ENCODE measurements around the gene PTPRC.

DNA sequence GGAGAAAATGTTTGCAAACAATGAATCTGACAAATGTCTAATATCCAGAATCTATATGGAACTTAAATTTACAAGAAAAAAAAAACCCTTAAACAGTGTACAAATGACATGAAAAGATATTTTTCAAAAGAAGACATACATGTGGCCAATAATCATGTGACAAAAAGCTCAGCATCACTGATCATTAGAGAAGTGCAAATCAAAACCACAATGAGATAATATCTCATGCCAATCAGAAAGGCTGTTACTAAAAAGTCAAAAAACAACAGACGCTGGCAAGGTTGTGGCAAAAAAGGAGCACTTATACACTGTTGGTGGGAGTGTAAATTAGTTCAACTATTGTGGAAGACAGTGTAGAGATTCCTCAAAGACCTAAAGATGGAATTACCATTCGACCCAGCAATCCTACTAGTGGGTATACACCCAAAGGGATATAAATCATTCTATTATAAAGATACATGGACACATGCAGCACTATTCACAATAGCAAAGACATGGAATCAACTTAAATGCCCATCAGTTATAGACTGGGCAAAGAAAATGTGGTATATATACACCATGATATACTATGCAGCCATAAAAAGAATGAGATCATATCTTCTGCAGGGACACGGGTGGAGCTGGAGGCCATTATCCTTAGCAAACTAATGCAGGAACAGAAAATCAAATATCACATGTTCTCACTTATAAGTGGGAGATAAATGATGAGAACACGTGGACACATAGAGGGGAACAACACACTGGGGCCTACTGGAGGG, 123.2 kb downstream of the PTPRC start:
- TF ChIP-seq YY1 (IDR thresholded peaks at IDR 0.05; ENCODE audit: low read depth) (no peak), FOXM1 (IDR thresholded peaks at IDR 0.05; ENCODE audit: borderline replicate concordance, low read depth) (no peak), EP300 (IDR thresholded peaks at IDR 0.05; ENCODE audit: borderline replicate concordance) (no peak), EGR1 (IDR thresholded peaks at IDR 0.05) (no peak), RAD21 (IDR thresholded peaks at IDR 0.05; ENCODE audit: low read depth) (no peak), NFIC (IDR thresholded peaks at IDR 0.05) (no peak)
- TF ChIP-seq, protein P1, sequence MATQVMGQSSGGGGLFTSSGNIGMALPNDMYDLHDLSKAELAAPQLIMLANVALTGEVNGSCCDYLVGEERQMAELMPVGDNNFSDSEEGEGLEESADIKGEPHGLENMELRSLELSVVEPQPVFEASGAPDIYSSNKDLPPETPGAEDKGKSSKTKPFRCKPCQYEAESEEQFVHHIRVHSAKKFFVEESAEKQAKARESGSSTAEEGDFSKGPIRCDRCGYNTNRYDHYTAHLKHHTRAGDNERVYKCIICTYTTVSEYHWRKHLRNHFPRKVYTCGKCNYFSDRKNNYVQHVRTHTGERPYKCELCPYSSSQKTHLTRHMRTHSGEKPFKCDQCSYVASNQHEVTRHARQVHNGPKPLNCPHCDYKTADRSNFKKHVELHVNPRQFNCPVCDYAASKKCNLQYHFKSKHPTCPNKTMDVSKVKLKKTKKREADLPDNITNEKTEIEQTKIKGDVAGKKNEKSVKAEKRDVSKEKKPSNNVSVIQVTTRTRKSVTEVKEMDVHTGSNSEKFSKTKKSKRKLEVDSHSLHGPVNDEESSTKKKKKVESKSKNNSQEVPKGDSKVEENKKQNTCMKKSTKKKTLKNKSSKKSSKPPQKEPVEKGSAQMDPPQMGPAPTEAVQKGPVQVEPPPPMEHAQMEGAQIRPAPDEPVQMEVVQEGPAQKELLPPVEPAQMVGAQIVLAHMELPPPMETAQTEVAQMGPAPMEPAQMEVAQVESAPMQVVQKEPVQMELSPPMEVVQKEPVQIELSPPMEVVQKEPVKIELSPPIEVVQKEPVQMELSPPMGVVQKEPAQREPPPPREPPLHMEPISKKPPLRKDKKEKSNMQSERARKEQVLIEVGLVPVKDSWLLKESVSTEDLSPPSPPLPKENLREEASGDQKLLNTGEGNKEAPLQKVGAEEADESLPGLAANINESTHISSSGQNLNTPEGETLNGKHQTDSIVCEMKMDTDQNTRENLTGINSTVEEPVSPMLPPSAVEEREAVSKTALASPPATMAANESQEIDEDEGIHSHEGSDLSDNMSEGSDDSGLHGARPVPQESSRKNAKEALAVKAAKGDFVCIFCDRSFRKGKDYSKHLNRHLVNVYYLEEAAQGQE (IDR thresholded peaks at IDR 0.05; ENCODE audit: low read depth), result no peak

All from Ishikawa (cell line).